OCI-LY1 (cell line): Measurements from ENCODE around the gene TYW1.
"Not testable (repeated sequence)": the region's sequence is repeated elsewhere in the genome, so short reads cannot be mapped to it uniquely, and the experiment has no call there.

Source experiments
- H2AFZ ChIP-seq: fragments of 200-600 bp; sonication (generic), shearing (Covaris generic); 2 replicates; pipeline ENCODE4 v1.6.0; 2014; ENCODE audit warnings: antibody characterized with exemption, mild to moderate bottlenecking, low read length
- H3F3A ChIP-seq: fragments of 200-600 bp; sonication (generic), shearing (Covaris generic); 2 replicates; pipeline ENCODE4 v1.6.0; 2014; ENCODE audit warnings: mild to moderate bottlenecking, antibody characterized with exemption, low read length, moderate library complexity; ENCODE audit not compliant: insufficient read depth
- H3K27ac ChIP-seq: fragments of 200-600 bp; sonication (generic); 2 replicates; pipeline ENCODE4 v1.5.1; 2014; ENCODE audit warnings: low read length, mixed run types, mild to moderate bottlenecking, low read depth; ENCODE audit not compliant: poor library complexity, severe bottlenecking
- H3K27me3 ChIP-seq: fragments of 200-600 bp; sonication (generic); 2 replicates; pipeline ENCODE4 v1.6.0; 2014; ENCODE audit warnings: antibody characterized with exemption, mild to moderate bottlenecking, low read length, moderate library complexity; ENCODE audit not compliant: insufficient read depth
- H3K36me3 ChIP-seq: fragments of 200-600 bp; sonication (generic); 2 replicates; pipeline ENCODE4 v1.6.1; 2014; ENCODE audit warnings: mild to moderate bottlenecking, antibody characterized with exemption, low read length, moderate library complexity, mixed read lengths; ENCODE audit not compliant: insufficient read depth
- H3K4me1 ChIP-seq: fragments of 200-600 bp; sonication (generic); 2 replicates; pipeline ENCODE4 v1.5.1; 2014; ENCODE audit warnings: mild to moderate bottlenecking, low read length, moderate library complexity; ENCODE audit not compliant: insufficient read depth, severe bottlenecking
- H3K4me2 ChIP-seq: fragments of 200-600 bp; sonication (generic), shearing (Covaris generic); 2 replicates; pipeline ENCODE4 v1.6.1; 2014; ENCODE audit warnings: low read length
- H3K4me3 ChIP-seq: fragments of 200-600 bp; sonication (generic); 2 replicates; pipeline ENCODE4 v1.5.1; 2014; ENCODE audit warnings: low read length, low read depth, mild to moderate bottlenecking, mixed read lengths; ENCODE audit not compliant: poor library complexity, severe bottlenecking
- H3K79me2 ChIP-seq: fragments of 200-600 bp; shearing (Covaris generic); 2 replicates; pipeline ENCODE4 v1.6.1; 2016; ENCODE audit warnings: mixed run types, low read length, mixed read lengths; ENCODE audit not compliant: insufficient read depth
- H3K9ac ChIP-seq: fragments of 200-600 bp; sonication (generic), shearing (Covaris generic); 2 replicates; pipeline ENCODE4 v1.6.1; 2014; ENCODE audit warnings: mild to moderate bottlenecking, low read length, mixed read lengths
- H3K9me2 ChIP-seq: fragments of 200-600 bp; sonication (generic), shearing (Covaris generic); 2 replicates; pipeline ENCODE4 v1.6.1; 2014; ENCODE audit warnings: low read depth, mild to moderate bottlenecking, low read length, mixed read lengths
- H3K9me3 ChIP-seq: fragments of 200-600 bp; shearing (Covaris generic); 2 replicates; pipeline ENCODE4 v1.6.1; 2014; ENCODE audit warnings: low read length, mixed read lengths
- H4K20me1 ChIP-seq: fragments of 200-600 bp; sonication (generic), shearing (Covaris generic); 2 replicates; pipeline ENCODE4 v1.6.0; 2016; ENCODE audit warnings: mild to moderate bottlenecking, low read length; ENCODE audit not compliant: insufficient read depth
- EZH2 ChIP-seq: fragments of 200-600 bp; sonication (generic), shearing (Covaris generic); IDR thresholded peaks from 2 replicates; pipeline ENCODE4 v1.8.0; 2017; ENCODE audit warnings: borderline replicate concordance, mixed run types, mild to moderate bottlenecking, antibody characterized with exemption, low read length, moderate library complexity, mixed read lengths
- TF ChIP-seq, protein P1 (sequence below): fragments of 200-600 bp; sonication (generic), shearing (Covaris generic); IDR thresholded peaks from 2 replicates; pipeline ENCODE4 v1.5.1; 2017; ENCODE audit warnings: mild to moderate bottlenecking, antibody characterized with exemption, low read length, moderate library complexity, mixed read lengths

The TYW1 gene

DNA sequence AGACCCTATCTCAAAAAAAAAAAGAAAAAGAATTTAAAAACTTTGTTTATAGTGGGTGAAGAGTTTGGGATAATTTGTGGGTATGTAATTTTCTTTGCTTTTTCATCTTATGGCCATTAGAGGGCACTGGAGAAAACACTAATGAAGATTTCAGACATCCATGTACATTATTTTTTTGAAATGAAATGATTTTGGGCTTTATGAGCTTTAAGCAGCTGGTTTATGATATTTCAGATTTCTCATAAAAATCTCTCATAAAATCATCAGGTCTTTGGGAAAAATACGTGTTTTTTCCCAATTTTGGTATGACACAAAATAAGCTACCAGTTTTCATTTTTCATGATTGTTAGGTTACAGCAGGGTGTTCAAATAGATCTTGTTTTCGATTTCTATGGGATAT, 44.2 kb downstream of the TYW1 start:
- TF ChIP-seq, protein P1, sequence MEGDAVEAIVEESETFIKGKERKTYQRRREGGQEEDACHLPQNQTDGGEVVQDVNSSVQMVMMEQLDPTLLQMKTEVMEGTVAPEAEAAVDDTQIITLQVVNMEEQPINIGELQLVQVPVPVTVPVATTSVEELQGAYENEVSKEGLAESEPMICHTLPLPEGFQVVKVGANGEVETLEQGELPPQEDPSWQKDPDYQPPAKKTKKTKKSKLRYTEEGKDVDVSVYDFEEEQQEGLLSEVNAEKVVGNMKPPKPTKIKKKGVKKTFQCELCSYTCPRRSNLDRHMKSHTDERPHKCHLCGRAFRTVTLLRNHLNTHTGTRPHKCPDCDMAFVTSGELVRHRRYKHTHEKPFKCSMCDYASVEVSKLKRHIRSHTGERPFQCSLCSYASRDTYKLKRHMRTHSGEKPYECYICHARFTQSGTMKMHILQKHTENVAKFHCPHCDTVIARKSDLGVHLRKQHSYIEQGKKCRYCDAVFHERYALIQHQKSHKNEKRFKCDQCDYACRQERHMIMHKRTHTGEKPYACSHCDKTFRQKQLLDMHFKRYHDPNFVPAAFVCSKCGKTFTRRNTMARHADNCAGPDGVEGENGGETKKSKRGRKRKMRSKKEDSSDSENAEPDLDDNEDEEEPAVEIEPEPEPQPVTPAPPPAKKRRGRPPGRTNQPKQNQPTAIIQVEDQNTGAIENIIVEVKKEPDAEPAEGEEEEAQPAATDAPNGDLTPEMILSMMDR = peak; percentile 52
- H2AFZ ChIP-seq, H3K27me3 ChIP-seq, H3K4me2 ChIP-seq, H3K9me3 ChIP-seq, H3K4me1 ChIP-seq, H3K27ac ChIP-seq, H3K9me2 ChIP-seq, H3K4me3 ChIP-seq, H3K79me2 ChIP-seq, H4K20me1 ChIP-seq, H3F3A ChIP-seq, H3K9ac ChIP-seq: not testable (repeated sequence)
- H3K36me3 ChIP-seq = peaks cover 15% of the 10 kb centered on the region

DNA sequence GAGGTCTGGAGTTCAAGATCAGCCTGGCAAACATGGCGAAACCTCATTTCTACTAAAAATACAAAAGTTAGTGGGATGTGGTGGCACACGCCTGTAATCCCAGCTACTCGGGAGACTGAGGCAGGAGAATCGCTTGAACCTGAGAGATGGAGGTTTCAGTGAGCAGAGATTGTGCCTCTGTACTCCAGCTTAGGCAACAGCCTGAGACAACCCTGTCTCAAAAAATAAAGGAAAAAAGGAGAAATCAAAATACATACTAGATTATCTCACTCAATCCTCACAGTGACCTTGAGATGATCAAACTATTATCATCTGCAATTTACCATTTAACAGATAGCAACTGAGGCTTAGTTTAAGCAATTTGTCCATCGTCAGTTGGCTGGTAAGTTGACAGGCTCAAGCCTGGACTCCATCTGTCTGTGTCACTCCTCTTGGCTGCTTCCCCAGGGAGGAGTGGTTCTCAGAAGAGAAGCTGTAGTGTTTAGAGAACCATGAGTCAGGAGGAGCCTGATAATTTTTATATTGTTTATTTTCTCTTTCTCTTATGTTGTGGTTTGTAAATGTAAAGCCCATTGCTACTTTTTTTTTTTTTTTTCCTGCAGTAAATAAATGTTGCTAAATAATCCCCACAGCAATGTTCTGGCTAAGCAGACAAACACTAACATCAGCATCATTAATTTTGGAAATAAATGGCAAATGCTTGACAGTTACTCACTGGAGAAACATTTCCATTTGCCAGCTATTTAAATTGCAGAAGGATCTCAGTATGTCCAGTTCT, 46.3 kb downstream of the TYW1 start:
- H3K79me2 ChIP-seq, H3K4me3 ChIP-seq, H3K4me2 ChIP-seq, H3K27ac ChIP-seq, H3F3A ChIP-seq, H3K27me3 ChIP-seq, H3K9ac ChIP-seq, H3K9me2 ChIP-seq, H3K36me3 ChIP-seq, H4K20me1 ChIP-seq, H3K4me1 ChIP-seq, H2AFZ ChIP-seq, H3K9me3 ChIP-seq: not testable (repeated sequence)

DNA sequence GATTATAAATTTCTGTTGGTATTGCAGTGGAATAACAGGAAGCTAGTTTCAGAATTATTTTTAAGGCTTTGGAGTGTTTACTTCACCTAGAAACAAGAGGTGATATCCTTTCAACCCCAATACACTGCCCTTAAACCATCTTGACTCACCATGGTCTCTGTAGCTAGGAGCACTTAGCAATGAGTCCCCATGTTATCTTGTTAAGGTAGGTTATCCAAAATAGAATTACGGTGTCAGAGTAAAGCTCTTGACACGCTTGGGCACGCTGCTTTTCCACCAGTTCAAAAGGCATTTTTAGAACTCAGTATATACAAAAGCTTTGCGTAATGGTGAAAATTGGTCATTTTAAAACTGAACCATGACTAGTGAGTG, 46.9 kb downstream of the TYW1 start:
- not testable (repeated sequence) for H3K79me2 ChIP-seq, H3K9me3 ChIP-seq, H3K4me2 ChIP-seq, H3K27me3 ChIP-seq, H2AFZ ChIP-seq, H3K36me3 ChIP-seq, H4K20me1 ChIP-seq, H3K4me1 ChIP-seq, H3F3A ChIP-seq, H3K4me3 ChIP-seq, H3K9ac ChIP-seq, H3K9me2 ChIP-seq, H3K27ac ChIP-seq

DNA sequence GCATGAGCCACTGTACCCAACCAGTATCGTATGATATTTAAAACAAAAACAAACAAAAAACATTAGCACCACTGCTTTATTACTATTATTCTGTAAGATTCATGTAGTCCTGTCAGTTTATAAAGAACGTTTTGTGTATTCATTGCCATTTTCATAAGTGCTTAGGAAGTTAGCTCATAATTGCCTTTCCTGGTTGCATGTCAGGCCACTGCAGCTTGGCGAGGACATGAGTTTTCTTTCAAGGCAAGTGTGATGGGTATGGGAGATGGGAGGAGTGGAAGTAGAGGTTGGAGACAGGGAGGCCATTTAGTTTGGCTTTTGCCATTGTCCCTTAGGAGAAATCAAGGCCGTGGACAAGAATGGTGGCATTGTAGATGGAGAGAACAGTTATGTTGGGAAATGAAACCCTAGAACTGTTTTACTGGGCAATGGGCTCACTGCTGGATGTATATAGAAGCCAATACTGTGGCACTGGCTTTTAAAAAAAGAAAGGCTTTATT, 48.9 kb downstream of the TYW1 start:
- no peak for TF ChIP-seq EZH2
- TF ChIP-seq, protein P1 = no peak
- Histone ChIP-seq H3K27me3 (no peaks in the 10 kb centered on the region), H3K79me2 (no peaks in the 10 kb centered on the region), H3K4me3 (no peak overlapping the region), H2AFZ (no peak overlapping the region), H3K9me3 (no peaks in the 10 kb centered on the region), H3K27ac (no peak overlapping the region), H3K4me1 (no peaks in the 10 kb centered on the region), H4K20me1 (no peaks in the 10 kb centered on the region), H3K9me2 (no peaks in the 10 kb centered on the region), H3K36me3 (peaks cover 15% of the 10 kb centered on the region), H3K4me2 (no peak overlapping the region), H3F3A (no peaks in the 10 kb centered on the region), H3K9ac (no peak overlapping the region)

DNA sequence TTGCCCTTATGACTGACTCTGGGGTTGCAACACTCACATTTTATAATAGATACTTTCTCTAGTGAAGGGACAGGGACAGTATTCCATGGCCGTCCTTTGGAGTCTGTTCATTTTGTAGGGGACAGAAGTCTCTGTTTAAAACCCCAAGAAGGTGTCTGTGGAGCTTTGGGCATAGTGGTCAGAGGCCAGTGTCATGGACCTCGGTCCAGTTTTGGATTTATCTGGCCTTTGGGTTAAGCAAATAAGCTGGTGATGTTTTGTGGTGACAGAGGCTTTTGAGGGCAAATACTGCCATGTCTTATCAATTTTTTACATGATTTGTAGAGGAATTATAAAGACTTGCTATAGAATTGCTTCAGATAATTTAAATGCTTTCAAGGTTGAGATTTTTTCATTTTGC, 50.2 kb downstream of the TYW1 start:
- not testable (repeated sequence) for H3K9me2 ChIP-seq, H3K4me1 ChIP-seq, H3K79me2 ChIP-seq, H3K4me3 ChIP-seq, H3K27ac ChIP-seq, H3K4me2 ChIP-seq, H3K27me3 ChIP-seq, H3K9ac ChIP-seq, H4K20me1 ChIP-seq, H3K9me3 ChIP-seq, H3F3A ChIP-seq, H2AFZ ChIP-seq
- peaks cover 24% of the 10 kb centered on the region for H3K36me3 ChIP-seq

DNA sequence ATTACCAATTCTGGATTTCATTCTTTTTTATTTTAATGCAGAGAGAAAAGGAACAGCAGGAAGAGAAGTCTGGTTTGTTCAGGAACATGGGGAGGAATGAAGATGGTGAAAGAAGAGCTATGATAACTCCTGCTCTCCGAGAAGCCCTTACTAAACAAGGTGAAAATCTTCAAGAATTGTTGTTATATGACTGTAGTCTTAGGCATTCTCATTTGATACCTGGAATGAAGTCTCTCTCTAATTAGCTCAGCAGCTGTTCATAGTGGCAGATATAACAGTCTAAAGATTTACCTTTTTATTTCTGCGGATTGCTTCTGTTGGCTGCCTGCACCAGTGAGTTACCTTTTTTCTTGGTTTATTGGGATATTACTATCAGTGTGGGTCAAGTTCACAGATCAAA, 53.3 kb downstream of the TYW1 start:
- not testable (repeated sequence) for H4K20me1 ChIP-seq, H3K4me2 ChIP-seq, H3K4me1 ChIP-seq, H3K27ac ChIP-seq, H3F3A ChIP-seq, H3K9me2 ChIP-seq, H3K9ac ChIP-seq, H3K27me3 ChIP-seq, H3K4me3 ChIP-seq, H3K9me3 ChIP-seq, H2AFZ ChIP-seq, H3K79me2 ChIP-seq
- peaks cover 37% of the 10 kb centered on the region for H3K36me3 ChIP-seq
